GM19324 (cell line): ENCODE measurements around the gene ZMYM2.

ENCODE experiments used
- ATAC-seq: cut with Tn5 transposase; IDR thresholded peaks from one replicate; pipeline ENCODE4 v1.9.1; 2021; ENCODE audit warnings: mild to moderate bottlenecking, moderate library complexity; ENCODE audit not compliant: unreplicated experiment, low FRiP score

ZMYM2 gene

GRCh38 chr13:20043207-20043925 lies 84.8 kb downstream of the ZMYM2 start:
- ATAC-seq, result no peak

GRCh38 chr13:20044086-20044485 lies 85.6 kb downstream of the ZMYM2 start:
- ATAC-seq, result no peak

- ATAC-seq, result no peak
These were observed 87.5 kb downstream of the ZMYM2 start for GRCh38 chr13:20045950-20046548.

- ATAC-seq, result no peak
These were observed 91.3 kb downstream of the ZMYM2 start for GRCh38 chr13:20049558-20050473.

- ATAC-seq, result no peak
These were observed 92.8 kb downstream of the ZMYM2 start for GRCh38 chr13:20051366-20051765.

GRCh38 chr13:20053016-20053415 lies 94.5 kb downstream of the ZMYM2 start:
- ATAC-seq, result no peak

GRCh38 chr13:20053891-20054290 lies 95.4 kb downstream of the ZMYM2 start:
- ATAC-seq, result no peak

- ATAC-seq, result no peak
These were observed 96.1 kb downstream of the ZMYM2 start for GRCh38 chr13:20054586-20054985.

GRCh38 chr13:20057214-20057613 lies 98.7 kb downstream of the ZMYM2 start:
- ATAC-seq, result no peak

GRCh38 chr13:20057963-20058362 lies 99.4 kb downstream of the ZMYM2 start:
- ATAC-seq, result no peak

- no peak for ATAC-seq
These were observed 99.9 kb downstream of the ZMYM2 start for GRCh38 chr13:20058476-20058875.

GRCh38 chr13:20064128-20064527 lies 105.6 kb downstream of the ZMYM2 start:
- no peak for ATAC-seq

GRCh38 chr13:20065516-20065915 lies 107.0 kb downstream of the ZMYM2 start:
- ATAC-seq, result no peak

- ATAC-seq, result no peak
These were observed 111.4 kb downstream of the ZMYM2 start for GRCh38 chr13:20069956-20070355.

GRCh38 chr13:20073775-20074174 lies 115.2 kb downstream of the ZMYM2 start:
- no peak for ATAC-seq

- ATAC-seq, result no peak
These were observed 116.4 kb downstream of the ZMYM2 start for GRCh38 chr13:20074966-20075365.

- no peak for ATAC-seq
These were observed 118.6 kb downstream of the ZMYM2 start for GRCh38 chr13:20077086-20077485.

- ATAC-seq, result no peak
These were observed 122.0 kb downstream of the ZMYM2 start for GRCh38 chr13:20080377-20081164.

- ATAC-seq, result no peak
These were observed 131.8 kb downstream of the ZMYM2 start for GRCh38 chr13:20090349-20090748.

- ATAC-seq, result no peak
These were observed 135.4 kb downstream of the ZMYM2 start for GRCh38 chr13:20093951-20094350.

GRCh38 chr13:20099319-20099718 lies 140.8 kb downstream of the ZMYM2 start:
- ATAC-seq, result no peak
